ENCODE measurements around the gene RNF7.

DNA sequence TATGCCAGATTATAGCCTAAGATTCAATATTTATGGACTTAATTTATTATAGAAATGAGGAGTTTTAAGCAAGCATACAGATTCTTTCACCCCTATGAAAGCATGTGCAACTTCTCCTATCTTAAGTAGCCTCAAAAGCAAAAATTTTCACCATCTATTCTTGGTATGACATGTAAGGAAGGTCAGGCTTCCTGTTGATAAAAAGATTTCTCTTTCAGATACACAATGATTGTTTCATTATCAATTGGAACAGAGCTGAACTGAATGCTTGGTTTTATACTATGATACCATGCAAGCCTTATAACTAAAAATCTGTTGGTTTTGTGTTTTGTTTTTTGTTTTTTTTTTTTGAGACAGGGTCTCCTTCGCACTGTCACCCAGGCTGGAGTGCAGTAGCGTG is 29.0 kb downstream of the RNF7 start:
- TF ChIP-seq, protein P1, sequence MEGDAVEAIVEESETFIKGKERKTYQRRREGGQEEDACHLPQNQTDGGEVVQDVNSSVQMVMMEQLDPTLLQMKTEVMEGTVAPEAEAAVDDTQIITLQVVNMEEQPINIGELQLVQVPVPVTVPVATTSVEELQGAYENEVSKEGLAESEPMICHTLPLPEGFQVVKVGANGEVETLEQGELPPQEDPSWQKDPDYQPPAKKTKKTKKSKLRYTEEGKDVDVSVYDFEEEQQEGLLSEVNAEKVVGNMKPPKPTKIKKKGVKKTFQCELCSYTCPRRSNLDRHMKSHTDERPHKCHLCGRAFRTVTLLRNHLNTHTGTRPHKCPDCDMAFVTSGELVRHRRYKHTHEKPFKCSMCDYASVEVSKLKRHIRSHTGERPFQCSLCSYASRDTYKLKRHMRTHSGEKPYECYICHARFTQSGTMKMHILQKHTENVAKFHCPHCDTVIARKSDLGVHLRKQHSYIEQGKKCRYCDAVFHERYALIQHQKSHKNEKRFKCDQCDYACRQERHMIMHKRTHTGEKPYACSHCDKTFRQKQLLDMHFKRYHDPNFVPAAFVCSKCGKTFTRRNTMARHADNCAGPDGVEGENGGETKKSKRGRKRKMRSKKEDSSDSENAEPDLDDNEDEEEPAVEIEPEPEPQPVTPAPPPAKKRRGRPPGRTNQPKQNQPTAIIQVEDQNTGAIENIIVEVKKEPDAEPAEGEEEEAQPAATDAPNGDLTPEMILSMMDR (CRISPR knock-in tag; IDR thresholded peaks at IDR 0.05), result no peak
- TF ChIP-seq SMC3 (IDR thresholded peaks at IDR 0.05; ENCODE audit: low read length) (no peak), FOSL1 (CRISPR knock-in tag; IDR thresholded peaks at IDR 0.05; ENCODE audit: borderline replicate concordance) (no peak), ZNF207 (IDR thresholded peaks at IDR 0.05; ENCODE audit: borderline replicate concordance) (no peak), PPARG (CRISPR knock-in tag; conservative IDR thresholded peaks at IDR 0.05) (no peak)
